Breast epithelium (tissue), 4 donors: ENCODE results near the gene EXD2. TPM values are rescaled to one million over a fixed set of nuclear protein-coding genes. Genes with fewer than 3 reads are reported as not detected.

Experiments
- DNase-seq, 2 donors: peaks; one replicate each; pipeline ENCODE4 v3.0.0-alpha.2; 2019; ENCODE audit warnings: low spot score in 2 of 2
- H3K27ac ChIP-seq, 2 donors: fragments of 200-600 bp; sonication (generic) in 1 of 2; one replicate each; pipeline ENCODE4 v1.5.1; 2016 to 2019; ENCODE audit warnings: mild to moderate bottlenecking in 1 of 2
- H3K27me3 ChIP-seq, 2 donors: fragments of 200-600 bp; sonication (generic) in 1 of 2; one replicate each; pipeline versions ENCODE4 v1.5.1 to v1.6.0; 2017 to 2019; ENCODE audit warnings: control low read depth in 1 of 2, mild to moderate bottlenecking in 1 of 2
- H3K36me3 ChIP-seq: fragments of 200-600 bp; one replicate; pipeline ENCODE4 v1.5.1; 2019
- H3K4me1 ChIP-seq, 2 donors: fragments of 200-600 bp; sonication (generic); one replicate each; pipeline ENCODE4 v1.5.1; 2016 to 2019; ENCODE audit warnings: control low read depth in 1 of 2
- H3K4me3 ChIP-seq, 3 donors: fragments of 200-600 bp; sonication (generic); 1 replicate in 2 of 3; 2 replicates in 1 of 3; pipeline ENCODE4 v1.5.1; 2016 to 2019; ENCODE audit warnings: mild to moderate bottlenecking in 3 of 3, moderate library complexity in 2 of 3
- H3K9me3 ChIP-seq, 2 donors: fragments of 200-600 bp; sonication (generic) in 1 of 2; one replicate each; pipeline ENCODE4 v1.5.1; 2016 to 2019; ENCODE audit warnings: control low read depth in 1 of 2
- CTCF ChIP-seq, 3 donors: fragments of 450-650 bp; IDR thresholded peaks; one replicate each; pipeline ENCODE4 v1.5.1; 2016 to 2017; ENCODE audit warnings: antibody characterized with exemption in 3 of 3, mild to moderate bottlenecking in 3 of 3, moderate library complexity in 3 of 3
- POLR2A ChIP-seq: fragments of 450-650 bp; IDR thresholded peaks from one replicate; pipeline ENCODE4 v1.6.1; 2016; ENCODE audit warnings: antibody characterized with exemption, mild to moderate bottlenecking, moderate library complexity
- POLR2AphosphoS5 ChIP-seq, 3 donors: sonication (generic); formaldehyde crosslinking; IDR thresholded peaks; one replicate each; pipeline ENCODE4 v1.6.1; 2017; ENCODE audit warnings: antibody characterized with exemption in 3 of 3
- intact Hi-C: fragments of 100-400 bp; cut with DNase I; formaldehyde crosslinking; loops from one replicate; pipeline ENCODE4 v1.15.1; 2023; ENCODE audit warnings: low total_unique reads
- total RNA-seq, 3 donors: library from RNA; depleted of rRNA; stranded (reverse); fragments of >200 nt; gene quantifications; one replicate each; pipeline ENCODE4 v1.1.0, GENCODE V29; 2016

Gene EXD2
- total RNA-seq, 3 donors from 2014 or later = 17.1 to 32.5 (median 23.3) TPM

- Histone ChIP-seq H3K9me3 (no peaks in the 10 kb centered on the region), H3K36me3 (no peaks in the 10 kb centered on the region), H3K27ac (peak overlapping the region; percentile 94 to 97), H3K4me3 (peak overlapping the region; percentile 88 to 91 (median 90)), H3K27me3 (no peaks in the 10 kb centered on the region), H3K4me1 (peaks cover 0 to 8% of the 10 kb centered on the region in 2 donors)
- peak; percentile 60 to 68 for DNase-seq
- TF ChIP-seq POLR2AphosphoS5 (IDR thresholded peaks at IDR 0.05) (peak in 1 of 3 donors; percentile 48), CTCF (IDR thresholded peaks at IDR 0.05) (peak in 1 of 3 donors; percentile 35), POLR2A (no peak)
- intact Hi-C loops = no loop called here
Observed at GRCh38 chr14:69151458-69152180, 39.7 kb upstream of the EXD2 start.

DNA sequence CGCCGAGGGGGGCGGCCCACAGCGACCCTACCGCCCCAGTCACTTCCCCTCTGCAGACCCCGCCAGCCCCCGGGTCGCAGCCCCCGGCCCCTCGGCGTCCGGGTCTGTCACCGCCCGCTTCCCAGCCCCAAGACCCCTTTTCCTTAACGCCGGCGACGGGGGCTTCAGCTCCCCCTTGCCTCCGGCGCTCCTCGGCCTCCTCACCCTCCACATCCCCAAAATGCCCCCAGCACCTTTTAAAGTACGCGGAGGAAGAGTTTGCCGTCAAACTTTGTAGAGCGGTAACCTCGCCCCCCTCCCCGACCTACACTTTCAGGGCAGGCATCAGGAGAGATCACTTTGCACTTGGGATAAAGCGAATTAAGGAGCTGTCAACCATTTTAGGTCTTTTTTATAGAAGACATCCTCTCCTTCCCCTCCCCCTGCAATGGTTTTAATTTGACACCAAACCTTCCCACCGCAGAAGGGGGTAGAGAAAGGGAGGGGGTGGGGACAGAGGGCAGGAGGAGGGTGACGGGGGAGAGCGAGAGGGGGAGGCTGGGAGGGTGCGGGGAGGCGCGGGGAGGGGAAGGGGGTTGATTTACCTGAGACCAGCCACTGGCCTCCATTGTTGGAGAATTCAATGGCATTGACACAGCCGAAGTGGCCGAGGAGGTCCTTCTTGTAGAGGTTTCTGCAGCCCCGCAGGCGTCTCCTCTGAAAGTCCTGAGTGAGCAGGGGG is 39.0 kb upstream of the EXD2 start:
- Histone ChIP-seq H3K27me3 (no peaks in the 10 kb centered on the region), H3K4me3 (peak overlapping the region; percentile 88 to 91 (median 90)), H3K4me1 (peaks cover 0 to 8% of the 10 kb centered on the region in 2 donors), H3K9me3 (no peaks in the 10 kb centered on the region), H3K27ac (peak overlapping the region; percentile 94 to 97), H3K36me3 (no peaks in the 10 kb centered on the region)
- DNase-seq = no peak
- TF ChIP-seq POLR2A = no peak
- TF ChIP-seq CTCF (IDR thresholded peaks at IDR 0.05) = no peak
- TF ChIP-seq POLR2AphosphoS5 (IDR thresholded peaks at IDR 0.05) = no peak
- intact Hi-C loops = no loop called here

DNA sequence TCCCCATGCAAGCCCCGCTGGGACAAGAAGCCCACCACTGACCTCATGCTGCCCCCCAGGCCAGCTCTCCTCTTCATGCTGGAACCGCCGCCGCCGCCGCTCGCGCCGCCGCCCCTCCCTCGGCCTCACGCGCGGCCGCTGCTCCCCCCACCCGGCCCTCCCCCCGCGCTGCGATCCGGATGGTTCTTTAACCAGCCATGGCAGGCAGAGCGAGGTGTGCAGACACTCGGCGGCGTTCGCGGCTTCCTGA is 38.5 kb upstream of the EXD2 start, which contains the start of gene DCAF5:
Gene DCAF5, minus strand, starts transcription at position 218 of the 250 bp plus-strand sequence. Its CDS starts 141 bp downstream, at position 77.
- TF ChIP-seq POLR2AphosphoS5 (IDR thresholded peaks at IDR 0.05) (no peak), CTCF (IDR thresholded peaks at IDR 0.05) (no peak), POLR2A (no peak)
- Histone ChIP-seq H3K27me3 (no peaks in the 10 kb centered on the region), H3K27ac (peak within 1 kb of the TSS; percentile 94 to 97), H3K4me1 (peaks cover 0 to 8% of the 10 kb centered on the region in 2 donors), H3K4me3 (peak within 1 kb of the TSS; percentile 88 to 91 (median 90)), H3K36me3 (no peaks in the 10 kb centered on the region), H3K9me3 (no peaks in the 10 kb centered on the region)
- intact Hi-C loops = no loop called here
- DNase-seq = peak; percentile 91 to 93

- Histone ChIP-seq H3K4me1 (peaks cover 0 to 8% of the 10 kb centered on the region in 2 donors), H3K27me3 (no peaks in the 10 kb centered on the region), H3K36me3 (no peaks in the 10 kb centered on the region), H3K9me3 (no peaks in the 10 kb centered on the region), H3K4me3 (peak overlapping the region; percentile 88 to 91 (median 90)), H3K27ac (peak overlapping the region; percentile 94 to 97)
- intact Hi-C loops = no loop called here
- peak; percentile 35 to 53 for DNase-seq
- TF ChIP-seq POLR2AphosphoS5 (IDR thresholded peaks at IDR 0.05) = peak; percentile 78 to 81 (median 78)
- no peak for TF ChIP-seq CTCF (IDR thresholded peaks at IDR 0.05)
- no peak for TF ChIP-seq POLR2A
Observed at GRCh38 chr14:69153152-69153872, 38.0 kb upstream of the EXD2 start.
